Right ventricle myocardium inferior (tissue), 1 donor: Measurements from ENCODE around the gene PC. TPM values are rescaled to one million over a fixed set of nuclear protein-coding genes. Genes with fewer than 3 reads are reported as not detected.

Source experiments
- ATAC-seq: fragments of 200-7000 bp; cut with Tn5 transposase; one replicate; pipeline ENCODE4 v1.9.1; 2020; ENCODE audit warnings: mild to moderate bottlenecking, moderate library complexity
- DNase-seq: peaks from one replicate; pipeline ENCODE4 v3.0.0; 2021; ENCODE audit errors: missing footprints
- intact Hi-C: fragments of 100-400 bp; cut with DNase I; formaldehyde crosslinking; loops from one replicate; pipeline ENCODE4 v1.11.0; 2022
- total RNA-seq: library from RNA; stranded (reverse); fragmentation: NEBNext Ultra II Directional; extraction: Animal tissue kit (Norgen Biotek cat#: 25700); gene quantifications from one replicate; pipeline ENCODE4 v1.2.1, GENCODE V29; 2021
- donor health status: DM: no; HTN: yes; CAD: no; lungs with severe emphysema.

The PC gene
- total RNA-seq, 1 donor from 2014 or later = 7.5 TPM

- ATAC-seq (no peak), DNase-seq (no peak)
- intact Hi-C loops = no loop called here
Observed at GRCh38 chr11:66922551-66922950, 35.6 kb downstream of the PC start.

GRCh38 chr11:66920978-66921784, 37.0 kb downstream of the PC start:
- ATAC-seq (no peak), DNase-seq (no peak)
- intact Hi-C loops = no loop called here

GRCh38 chr11:66919923-66920322, 38.3 kb downstream of the PC start:
- no peak for DNase-seq
- no peak for ATAC-seq
- intact Hi-C loops = no loop called here

GRCh38 chr11:66918741-66919140, 39.4 kb downstream of the PC start:
- DNase-seq = no peak
- no peak for ATAC-seq
- intact Hi-C loops = no loop called here

GRCh38 chr11:66915866-66916265, 42.3 kb downstream of the PC start:
- ATAC-seq (no peak), DNase-seq (no peak)
- intact Hi-C loops = no loop called here

GRCh38 chr11:66915046-66915832, 42.9 kb downstream of the PC start:
- DNase-seq (no peak), ATAC-seq (peak; percentile 13)
- intact Hi-C loops = no loop called here

- ATAC-seq (no peak), DNase-seq (no peak)
- intact Hi-C loops = no loop called here
Observed at GRCh38 chr11:66914505-66914904, 43.7 kb downstream of the PC start.

GRCh38 chr11:66912911-66913310, 45.3 kb downstream of the PC start:
- DNase-seq (no peak), ATAC-seq (no peak)
- intact Hi-C loops = no loop called here

GRCh38 chr11:66912361-66912760, 45.8 kb downstream of the PC start:
- ATAC-seq (no peak), DNase-seq (no peak)
- intact Hi-C loops = no loop called here

- DNase-seq (no peak), ATAC-seq (no peak)
- intact Hi-C loops = no loop called here
Observed at GRCh38 chr11:66910669-66911068, 47.5 kb downstream of the PC start.

GRCh38 chr11:66910016-66910415, 48.2 kb downstream of the PC start:
- intact Hi-C loops = no loop called here
- ATAC-seq (no peak), DNase-seq (no peak)

- no peak for DNase-seq
- intact Hi-C loops = no loop called here
- no peak for ATAC-seq
Observed at GRCh38 chr11:66909181-66909580, 49.0 kb downstream of the PC start.

- ATAC-seq (peak; percentile 51), DNase-seq (no peak)
- intact Hi-C loops = no loop called here
Observed at GRCh38 chr11:66907751-66908630, 50.2 kb downstream of the PC start.

- DNase-seq (no peak), ATAC-seq (no peak)
- intact Hi-C loops = no loop called here
Observed at GRCh38 chr11:66906061-66906733, 52.0 kb downstream of the PC start.

GRCh38 chr11:66905631-66906030, 52.6 kb downstream of the PC start:
- no peak for DNase-seq
- intact Hi-C loops = no loop called here
- ATAC-seq = no peak

GRCh38 chr11:66904981-66905521, 53.1 kb downstream of the PC start:
- DNase-seq (no peak), ATAC-seq (no peak)
- intact Hi-C loops = no loop called here

- ATAC-seq (no peak), DNase-seq (no peak)
- intact Hi-C loops = no loop called here
Observed at GRCh38 chr11:66904561-66904960, 53.6 kb downstream of the PC start.

- no peak for ATAC-seq
- DNase-seq = no peak
- intact Hi-C loops = no loop called here
Observed at GRCh38 chr11:66904055-66904454, 54.1 kb downstream of the PC start.
